ENCODE results near the gene ABCB8. TPM values are rescaled to one million over a fixed set of nuclear protein-coding genes. Genes with fewer than 3 reads are reported as not detected.

ABCB8 gene
- total and polyA plus RNA-seq, 9 of the 15 experiments (the other 6 are each of a cell fraction or from before 2014, with no cell fraction given), result 7.6 to 106 (median 36.3) TPM

DNA sequence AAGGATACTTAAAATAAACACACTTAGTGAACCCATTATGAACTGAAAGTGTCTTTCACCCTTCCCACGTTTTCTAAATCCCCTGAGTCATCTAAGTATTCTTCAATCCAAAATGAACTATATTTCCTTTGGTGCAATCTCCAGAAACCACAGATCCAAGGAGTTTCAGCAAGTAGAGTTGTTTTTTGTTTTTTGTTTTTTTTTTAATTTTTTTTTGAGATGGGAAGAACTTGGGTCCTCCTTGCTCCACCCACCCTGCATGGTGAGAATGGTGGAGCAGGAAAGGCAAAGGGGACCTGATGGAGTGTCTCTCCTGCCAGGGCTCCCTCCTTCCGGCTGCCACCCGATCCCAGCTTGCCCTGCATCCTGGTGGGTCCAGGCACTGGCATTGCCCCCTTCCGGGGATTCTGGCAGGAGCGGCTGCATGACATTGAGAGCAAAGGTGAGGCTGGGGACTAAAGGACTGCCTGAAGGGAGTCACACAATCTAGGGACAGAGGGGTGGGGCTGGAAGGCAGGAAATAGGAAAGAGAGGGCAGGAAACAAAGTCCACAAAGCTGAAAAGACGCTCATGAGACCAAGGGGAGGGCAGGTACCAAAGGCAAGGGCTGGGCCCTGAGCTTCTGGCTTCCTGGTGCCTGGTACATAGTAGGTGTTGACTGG is 16.1 kb upstream of the ABCB8 start (continued):
- TF ChIP-seq CBX1 (IDR thresholded peaks at IDR 0.05; ENCODE audit: low read depth) (no peak), NFYB (IDR thresholded peaks at IDR 0.05; ENCODE audit: extremely low read depth, insufficient read length) (no peak), PYGO2 (tag; IDR thresholded peaks at IDR 0.05) (no peak), MTA1 (IDR thresholded peaks at IDR 0.05; ENCODE audit: borderline replicate concordance) (no peak; the same call in 1 of the 2 replicates), ESRRA (IDR thresholded peaks at IDR 0.05; ENCODE audit: borderline replicate concordance, low read depth) (no peak), NFATC3 (IDR thresholded peaks at IDR 0.05) (peak; percentile 54; the same call in 1 of the 2 replicates), FOSL1 (tag; conservative IDR thresholded peaks at IDR 0.05) (no peak), SREBF2 (CRISPR knock-in tag; IDR thresholded peaks at IDR 0.05) (peak; percentile 41; the same call in 1 of the 2 replicates), PRPF4 (IDR thresholded peaks at IDR 0.05; ENCODE audit: insufficient read depth, low read depth, low read length, poor library complexity, severe bottlenecking) (no peak), KDM2B (CRISPR knock-in tag; IDR thresholded peaks at IDR 0.05) (no peak), POLR2AphosphoS2 (IDR thresholded peaks at IDR 0.05; ENCODE audit: low read length) (0 out of 2 replicates have a peak, but pooled peaks have one; percentile 28), JUN (IDR thresholded peaks at IDR 0.05; ENCODE audit: borderline replicate concordance, low read depth, low read length) (no peak), JUN (CRISPR knock-in tag; IDR thresholded peaks at IDR 0.05; ENCODE audit: borderline replicate concordance) (no peak), PBX2 (CRISPR knock-in tag; IDR thresholded peaks at IDR 0.05; ENCODE audit: low read depth) (no peak), PBX2 (tag; conservative IDR thresholded peaks at IDR 0.05; ENCODE audit: low read depth) (no peak), ZNF121 (CRISPR knock-in tag; conservative IDR thresholded peaks at IDR 0.05) (no peak), ZBTB5 (IDR thresholded peaks at IDR 0.05) (0 out of 2 replicates have a peak, but pooled peaks have one; percentile 60)
- TF ChIP-seq, protein P1, sequence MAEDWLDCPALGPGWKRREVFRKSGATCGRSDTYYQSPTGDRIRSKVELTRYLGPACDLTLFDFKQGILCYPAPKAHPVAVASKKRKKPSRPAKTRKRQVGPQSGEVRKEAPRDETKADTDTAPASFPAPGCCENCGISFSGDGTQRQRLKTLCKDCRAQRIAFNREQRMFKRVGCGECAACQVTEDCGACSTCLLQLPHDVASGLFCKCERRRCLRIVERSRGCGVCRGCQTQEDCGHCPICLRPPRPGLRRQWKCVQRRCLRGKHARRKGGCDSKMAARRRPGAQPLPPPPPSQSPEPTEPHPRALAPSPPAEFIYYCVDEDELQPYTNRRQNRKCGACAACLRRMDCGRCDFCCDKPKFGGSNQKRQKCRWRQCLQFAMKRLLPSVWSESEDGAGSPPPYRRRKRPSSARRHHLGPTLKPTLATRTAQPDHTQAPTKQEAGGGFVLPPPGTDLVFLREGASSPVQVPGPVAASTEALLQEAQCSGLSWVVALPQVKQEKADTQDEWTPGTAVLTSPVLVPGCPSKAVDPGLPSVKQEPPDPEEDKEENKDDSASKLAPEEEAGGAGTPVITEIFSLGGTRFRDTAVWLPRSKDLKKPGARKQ (CRISPR knock-in tag; IDR thresholded peaks at IDR 0.05), result no peak
- TF ChIP-seq, protein P2, sequence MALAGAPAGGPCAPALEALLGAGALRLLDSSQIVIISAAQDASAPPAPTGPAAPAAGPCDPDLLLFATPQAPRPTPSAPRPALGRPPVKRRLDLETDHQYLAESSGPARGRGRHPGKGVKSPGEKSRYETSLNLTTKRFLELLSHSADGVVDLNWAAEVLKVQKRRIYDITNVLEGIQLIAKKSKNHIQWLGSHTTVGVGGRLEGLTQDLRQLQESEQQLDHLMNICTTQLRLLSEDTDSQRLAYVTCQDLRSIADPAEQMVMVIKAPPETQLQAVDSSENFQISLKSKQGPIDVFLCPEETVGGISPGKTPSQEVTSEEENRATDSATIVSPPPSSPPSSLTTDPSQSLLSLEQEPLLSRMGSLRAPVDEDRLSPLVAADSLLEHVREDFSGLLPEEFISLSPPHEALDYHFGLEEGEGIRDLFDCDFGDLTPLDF (CRISPR knock-in tag; IDR thresholded peaks at IDR 0.05), result no peak
- TF ChIP-seq, protein P3, sequence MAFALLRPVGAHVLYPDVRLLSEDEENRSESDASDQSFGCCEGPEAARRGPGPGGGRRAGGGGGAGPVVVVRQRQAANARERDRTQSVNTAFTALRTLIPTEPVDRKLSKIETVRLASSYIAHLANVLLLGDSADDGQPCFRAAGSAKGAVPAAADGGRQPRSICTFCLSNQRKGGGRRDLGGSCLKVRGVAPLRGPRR (CRISPR knock-in tag; IDR thresholded peaks at IDR 0.05), result no peak

All from K562 (cell line).